GM21360 (cell line): ENCODE data around the gene EPHA7.

Experiments used
- ATAC-seq: cut with Tn5 transposase; IDR thresholded peaks from one replicate; pipeline ENCODE4 v1.9.1; 2021; ENCODE audit warnings: mild to moderate bottlenecking, moderate library complexity; ENCODE audit not compliant: unreplicated experiment

Gene EPHA7

DNA sequence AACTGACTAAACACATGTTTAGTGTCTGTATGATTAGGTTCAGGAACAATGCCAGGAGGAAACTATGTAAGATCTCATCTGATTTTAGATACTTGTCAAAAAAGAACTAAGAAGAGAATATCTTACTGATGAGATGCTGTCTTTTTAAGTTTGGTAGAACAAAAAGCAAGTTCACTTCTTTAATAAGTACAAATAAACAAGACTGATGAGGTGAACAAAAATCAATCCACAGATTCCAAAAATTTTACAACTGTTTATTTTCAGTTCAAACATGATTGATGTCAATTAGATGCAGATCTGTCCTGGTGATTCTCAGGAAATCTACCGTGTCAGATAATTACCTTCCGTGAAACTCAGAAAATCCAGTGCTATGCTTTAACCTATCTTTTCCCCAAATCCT lies 24.9 kb downstream of the EPHA7 start:
- ATAC-seq: no peak

DNA sequence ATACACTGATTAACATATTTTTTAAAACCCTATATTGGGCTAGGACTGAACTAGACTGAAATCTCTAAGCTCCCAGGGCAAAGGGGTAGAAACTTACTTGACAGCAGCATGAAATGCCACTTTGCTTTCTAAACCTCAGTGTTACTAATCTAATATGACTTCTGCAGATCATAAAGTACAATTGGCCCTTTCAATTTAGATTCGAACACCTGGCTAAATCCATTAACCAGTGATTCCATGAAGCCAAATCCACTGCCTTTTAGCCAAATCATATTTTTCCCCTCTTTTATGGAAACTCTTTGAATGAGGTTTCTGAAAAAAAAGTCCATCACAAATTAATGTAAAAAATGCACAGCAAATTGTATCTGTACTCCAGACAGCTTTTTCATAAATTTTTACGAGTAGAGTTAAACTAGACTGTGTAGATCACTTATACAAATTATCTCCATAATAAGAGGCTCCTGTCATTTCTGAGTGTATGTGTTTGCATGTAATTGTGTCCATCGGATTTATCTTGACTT lies 25.7 kb downstream of the EPHA7 start:
- no peak for ATAC-seq

DNA sequence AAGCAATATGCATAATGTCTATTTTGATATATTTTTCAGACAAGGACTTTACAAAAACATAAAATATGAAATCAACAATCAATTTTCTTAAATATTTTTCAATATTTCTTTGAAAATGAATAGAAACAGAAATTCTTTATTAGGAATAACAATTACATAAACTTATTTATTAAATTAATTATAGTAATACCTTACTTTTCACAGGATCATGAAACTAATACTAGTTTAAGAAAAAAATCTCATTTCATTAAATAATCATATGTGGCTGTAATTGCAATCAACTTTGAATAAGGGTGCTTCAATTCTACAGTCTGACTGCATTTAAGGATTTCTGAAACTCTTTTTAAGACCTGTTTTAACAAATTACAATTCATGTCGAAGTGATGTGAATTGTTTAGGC lies 26.6 kb downstream of the EPHA7 start:
- ATAC-seq: no peak

GRCh38 chr6:93391965-93392364 lies 27.4 kb downstream of the EPHA7 start:
- ATAC-seq: no peak

- ATAC-seq: no peak
These were observed 30.2 kb downstream of the EPHA7 start for GRCh38 chr6:93389192-93389591.

- ATAC-seq: no peak
These were observed 31.3 kb downstream of the EPHA7 start for GRCh38 chr6:93388070-93388469.

GRCh38 chr6:93376026-93376540 lies 43.3 kb downstream of the EPHA7 start:
- ATAC-seq: no peak

GRCh38 chr6:93373445-93373844 lies 45.9 kb downstream of the EPHA7 start:
- ATAC-seq: no peak

GRCh38 chr6:93371756-93372155 lies 47.6 kb downstream of the EPHA7 start:
- ATAC-seq: no peak

DNA sequence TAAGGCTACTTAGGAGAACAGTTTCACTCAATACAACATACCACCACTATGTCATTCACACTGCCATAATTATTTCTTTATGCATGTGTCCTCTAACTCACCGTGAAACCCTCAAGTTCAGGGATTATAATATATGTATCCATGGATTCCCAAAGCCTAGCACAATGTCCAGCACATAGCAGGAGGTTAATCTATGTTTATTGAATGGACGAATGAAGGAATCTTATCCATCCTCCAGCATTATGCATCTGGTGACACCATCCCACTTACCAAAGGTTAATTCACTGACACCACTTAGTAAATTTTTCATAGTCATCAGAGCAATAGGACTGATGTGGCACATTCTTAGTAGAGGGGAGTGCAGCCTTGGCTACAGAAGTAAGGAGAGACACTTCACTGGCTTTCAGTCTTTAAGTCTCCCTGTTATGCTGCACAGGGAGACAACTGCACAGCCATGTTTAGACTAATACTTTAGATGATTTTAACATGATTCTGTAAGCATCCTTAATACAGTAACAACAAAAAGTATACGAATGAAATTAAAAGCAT lies 49.7 kb downstream of the EPHA7 start:
- ATAC-seq: no peak

GRCh38 chr6:93366506-93366905 lies 52.9 kb downstream of the EPHA7 start:
- ATAC-seq: no peak

DNA sequence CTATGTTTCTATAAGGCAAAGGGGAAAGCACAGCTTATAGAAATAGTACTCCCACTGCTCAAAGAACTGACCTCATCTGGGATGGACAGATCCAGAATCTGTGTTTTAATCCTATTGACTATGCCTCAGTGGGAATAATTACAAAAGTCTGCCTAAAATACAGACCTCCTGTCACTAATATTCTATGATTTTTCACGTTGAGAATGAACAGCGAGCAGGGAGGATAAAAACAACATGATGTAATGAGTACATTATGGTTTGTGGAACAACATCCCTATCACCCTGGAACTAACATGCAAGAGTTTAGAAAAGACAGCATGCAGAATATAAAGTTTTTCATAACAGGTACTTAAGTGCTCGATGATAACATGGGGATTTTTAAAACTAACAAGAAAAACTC lies 53.9 kb downstream of the EPHA7 start:
- ATAC-seq: no peak

DNA sequence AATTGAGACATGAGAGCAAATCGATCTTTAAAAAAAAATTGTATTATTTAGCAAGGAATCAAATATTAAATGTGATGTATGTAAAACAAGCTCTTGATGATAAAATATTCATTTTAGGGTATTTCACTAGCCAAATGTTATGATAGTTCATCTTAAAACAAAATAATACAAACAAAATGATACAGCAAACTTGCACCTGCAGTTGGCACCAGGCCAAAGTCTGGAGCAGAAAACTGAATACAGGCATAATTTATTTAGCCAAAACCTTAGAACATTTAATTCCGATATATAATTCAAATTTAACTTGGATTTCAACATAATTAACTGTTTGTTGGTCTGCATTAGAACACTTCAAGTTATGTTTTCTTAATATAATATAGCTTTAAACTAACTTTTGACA lies 60.9 kb downstream of the EPHA7 start:
- no peak for ATAC-seq

GRCh38 chr6:93352604-93353003 lies 66.8 kb downstream of the EPHA7 start:
- no peak for ATAC-seq

DNA sequence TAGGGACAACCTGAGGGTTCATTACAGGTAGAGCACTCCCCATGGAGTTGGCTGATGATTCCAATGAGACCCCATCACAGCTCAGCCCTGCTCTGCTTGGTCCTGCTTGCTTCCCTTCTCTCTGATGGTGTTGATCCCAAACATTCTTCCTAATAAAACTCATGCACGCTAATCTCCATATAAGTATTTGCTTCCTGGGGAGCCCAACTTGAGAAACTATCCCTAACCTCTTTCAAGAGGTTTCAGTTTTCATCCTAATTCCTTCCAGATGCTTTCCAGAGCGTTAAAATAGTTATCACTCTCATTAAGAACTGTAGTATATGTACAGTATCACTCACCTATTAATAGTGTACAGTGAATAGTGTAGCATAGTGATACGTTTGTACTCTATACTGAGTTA lies 68.1 kb downstream of the EPHA7 start:
- no peak for ATAC-seq

GRCh38 chr6:93350774-93351173 lies 68.6 kb downstream of the EPHA7 start:
- no peak for ATAC-seq

DNA sequence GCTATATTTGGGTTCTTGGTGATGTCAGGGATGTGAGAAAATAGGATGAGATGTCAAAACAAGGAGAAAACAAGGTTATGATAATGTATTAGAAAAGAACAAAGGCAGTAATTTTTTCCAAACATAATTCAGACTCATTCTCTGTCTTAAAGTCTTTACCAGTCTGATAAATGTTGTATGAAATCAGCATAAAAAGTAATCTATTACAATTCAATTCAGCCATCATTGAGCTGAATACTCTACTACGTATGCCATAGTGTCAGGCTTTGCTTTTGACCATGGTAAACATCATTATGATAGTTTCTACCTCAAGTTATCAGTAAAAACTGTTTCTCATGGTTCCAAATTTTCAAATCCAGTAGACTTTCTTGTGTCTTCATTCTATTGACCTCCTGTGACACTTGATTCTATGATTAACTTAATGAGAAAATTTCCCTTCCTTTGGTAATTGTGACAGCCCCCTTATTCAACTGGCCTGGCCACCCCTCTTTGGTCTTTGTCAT lies 75.0 kb downstream of the EPHA7 start:
- ATAC-seq: no peak

DNA sequence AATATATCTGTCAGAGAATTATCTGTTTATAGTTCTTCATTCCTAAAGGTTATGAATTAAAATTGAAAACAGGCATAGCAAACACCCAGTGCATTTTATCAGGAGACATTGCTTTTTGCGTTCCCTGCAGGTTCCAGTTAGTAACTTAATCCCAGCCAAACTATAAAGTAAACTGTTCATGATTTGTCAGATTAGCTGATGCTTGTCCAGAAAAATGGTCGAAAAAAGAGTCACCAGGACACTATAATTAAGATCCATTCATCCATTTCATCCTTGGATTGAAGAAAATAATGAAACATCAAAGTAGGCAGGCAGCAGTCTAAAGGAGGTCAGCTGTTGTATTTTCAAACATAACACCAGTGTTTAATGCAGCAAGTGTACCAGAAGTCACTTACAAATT lies 75.9 kb downstream of the EPHA7 start:
- ATAC-seq: no peak

DNA sequence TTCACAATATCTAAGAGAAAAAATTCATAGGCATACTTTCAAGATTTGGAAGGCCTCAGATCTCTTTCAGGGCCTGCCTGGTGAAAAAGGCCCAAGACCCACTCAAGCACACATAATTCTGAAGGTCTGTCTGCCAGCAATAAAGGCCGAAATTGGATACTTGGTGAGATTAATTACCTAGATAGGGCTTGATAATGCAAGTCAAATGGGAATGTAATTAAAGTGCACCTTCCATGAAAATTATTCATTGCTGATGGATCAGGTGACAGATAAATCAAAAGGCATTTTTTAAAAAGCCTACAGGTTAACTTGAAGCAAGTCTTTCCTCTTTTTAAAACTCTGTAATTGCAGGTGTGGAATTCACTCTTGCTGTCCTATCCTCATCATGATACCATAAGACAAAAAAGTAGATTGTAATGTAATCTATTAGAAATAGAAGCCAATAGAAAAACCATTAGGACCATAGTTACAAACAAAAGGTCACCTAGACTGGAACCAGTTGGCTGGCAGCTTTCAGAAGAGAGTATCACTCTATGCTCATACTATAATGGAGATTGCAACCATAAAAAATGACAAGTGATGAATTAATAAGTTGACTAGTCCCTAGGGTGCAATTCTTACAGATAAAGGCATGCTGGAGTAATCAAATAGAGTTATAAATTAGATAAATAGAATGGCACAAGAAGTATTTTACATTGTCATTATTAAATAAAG lies 77.3 kb downstream of the EPHA7 start:
- ATAC-seq: no peak

- ATAC-seq: no peak
These were observed 81.5 kb downstream of the EPHA7 start for GRCh38 chr6:93337772-93338394.

GRCh38 chr6:93337014-93337413 lies 82.3 kb downstream of the EPHA7 start:
- ATAC-seq: no peak
